SU-DHL-6 (cell line): ENCODE measurements around the gene SKI.

Experiments
- EZH2phosphoT487 ChIP-seq: fragments of 200-600 bp; sonication (generic), shearing (Covaris generic); conservative IDR thresholded peaks from 2 replicates; pipeline ENCODE4 v1.6.1; 2018; ENCODE audit warnings: mild to moderate bottlenecking, antibody characterized with exemption, low read length, moderate library complexity, mixed read lengths
- TF ChIP-seq, protein P1 (sequence below): fragments of 200-600 bp; sonication (generic); IDR thresholded peaks from one replicate; pipeline ENCODE4 v1.5.1; 2017; ENCODE audit warnings: antibody characterized with exemption, mild to moderate bottlenecking, low read length, moderate library complexity; ENCODE audit not compliant: insufficient read depth, poor library complexity, severe bottlenecking

- TF ChIP-seq, protein P1, sequence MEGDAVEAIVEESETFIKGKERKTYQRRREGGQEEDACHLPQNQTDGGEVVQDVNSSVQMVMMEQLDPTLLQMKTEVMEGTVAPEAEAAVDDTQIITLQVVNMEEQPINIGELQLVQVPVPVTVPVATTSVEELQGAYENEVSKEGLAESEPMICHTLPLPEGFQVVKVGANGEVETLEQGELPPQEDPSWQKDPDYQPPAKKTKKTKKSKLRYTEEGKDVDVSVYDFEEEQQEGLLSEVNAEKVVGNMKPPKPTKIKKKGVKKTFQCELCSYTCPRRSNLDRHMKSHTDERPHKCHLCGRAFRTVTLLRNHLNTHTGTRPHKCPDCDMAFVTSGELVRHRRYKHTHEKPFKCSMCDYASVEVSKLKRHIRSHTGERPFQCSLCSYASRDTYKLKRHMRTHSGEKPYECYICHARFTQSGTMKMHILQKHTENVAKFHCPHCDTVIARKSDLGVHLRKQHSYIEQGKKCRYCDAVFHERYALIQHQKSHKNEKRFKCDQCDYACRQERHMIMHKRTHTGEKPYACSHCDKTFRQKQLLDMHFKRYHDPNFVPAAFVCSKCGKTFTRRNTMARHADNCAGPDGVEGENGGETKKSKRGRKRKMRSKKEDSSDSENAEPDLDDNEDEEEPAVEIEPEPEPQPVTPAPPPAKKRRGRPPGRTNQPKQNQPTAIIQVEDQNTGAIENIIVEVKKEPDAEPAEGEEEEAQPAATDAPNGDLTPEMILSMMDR, result no peak
- TF ChIP-seq EZH2phosphoT487, result no peak
These were observed 125.7 kb downstream of the SKI start for GRCh38 chr1:2353551-2354438.
